Endothelial cell of umbilical vein (primary cell): Measurements from ENCODE around the gene CCDC120. TPM values are rescaled to one million over a fixed set of nuclear protein-coding genes. Genes with fewer than 3 reads are reported as not detected.

Experiments
- BruUV-seq: library from RNA; stranded (reverse); fragments of 400-500 nt; replicated peaks from 2 replicates; lab custom pipeline; 2021; lab: Mats Ljungman, UMichigan
- CTCF ChIA-PET: fragments of 300-600, 350-600 bp; sonication (Branson Sonifier 250); formaldehyde crosslinking; loops from one replicate; lab custom pipeline; 2021; ENCODE audit warnings: antibody characterized with exemption, inconsistent platforms; lab: Charles Lee
- POLR2A ChIA-PET: fragments of 300-600, 350-600 bp; sonication (Branson Sonifier 250); formaldehyde crosslinking; loops from one replicate; lab custom pipeline; 2021; ENCODE audit warnings: antibody characterized with exemption, inconsistent platforms; lab: Charles Lee
- DNase-seq: peaks from one replicate; pipeline ENCODE4 v3.0.0-alpha.2; 2011; ENCODE audit warnings: low read depth, low spot score
- FAIRE-seq: peaks from 2 replicates; lab custom pipeline; 2011; peaks lifted over from hg19 to GRCh38; lab: Jason Lieb, UNC
- H2AFZ ChIP-seq: 2 replicates; pipeline ENCODE4 v1.6.0; 2012; ENCODE audit warnings: low read depth, low read length, control low read depth, inconsistent platforms
- H3K27ac ChIP-seq: 2 replicates; pipeline ENCODE4 v1.5.1; 2011; ENCODE audit warnings: low read depth, mild to moderate bottlenecking, control low read depth, low read length, moderate library complexity; ENCODE audit not compliant: insufficient read depth
- H3K27me3 ChIP-seq, 2 experiments: 2 replicates each; pipeline versions ENCODE4 v1.6.0 to v1.6.1; 2011; ENCODE audit warnings: low read length in 2 of 2, mixed read lengths in 1 of 2; ENCODE audit not compliant: control insufficient read depth in 2 of 2, insufficient read depth in 2 of 2
- H3K36me3 ChIP-seq, 2 experiments: 2 replicates in 1 of 2; 3 replicates in 1 of 2; pipeline ENCODE4 v1.5.1; 2011; ENCODE audit warnings: low read length in 2 of 2, mild to moderate bottlenecking in 1 of 2, moderate library complexity in 1 of 2; ENCODE audit not compliant: control insufficient read depth in 2 of 2, insufficient read depth in 2 of 2; ENCODE audit errors: extremely low read depth in 1 of 2
- H3K4me1 ChIP-seq: 3 replicates; pipeline ENCODE4 v1.5.1; 2011; ENCODE audit warnings: mild to moderate bottlenecking, low read length; ENCODE audit not compliant: control insufficient read depth, insufficient read depth; ENCODE audit errors: extremely low read depth
- H3K4me2 ChIP-seq: 2 replicates; pipeline ENCODE4 v1.6.1; 2011; ENCODE audit warnings: low read length, control low read depth, mixed read lengths; ENCODE audit not compliant: insufficient read depth
- H3K4me3 ChIP-seq, 3 experiments: fragments of 200-600 bp in 1 of 3; sonication (generic), shearing (Covaris generic) in 1 of 3; replicated peaks in 1 of 3; 2 replicates each; pipeline ENCODE4 v1.5.1; 2011 to 2016; ENCODE audit warnings: control low read depth in 3 of 3, low read length in 3 of 3, mild to moderate bottlenecking in 2 of 3, inconsistent platforms in 1 of 3, low read depth in 1 of 3, moderate library complexity in 1 of 3; ENCODE audit not compliant: insufficient read depth in 1 of 3
- H3K79me2 ChIP-seq: 2 replicates; pipeline ENCODE4 v1.6.0; 2012; ENCODE audit warnings: low read length, inconsistent platforms; ENCODE audit not compliant: control insufficient read depth, insufficient read depth
- H3K9ac ChIP-seq: replicated peaks from 2 replicates; pipeline ENCODE3; 2011; ENCODE audit warnings: low read length, control low read depth; ENCODE audit not compliant: insufficient read depth; ENCODE audit errors: extremely low read depth
- H3K9me1 ChIP-seq: replicated peaks from 3 replicates; pipeline ENCODE4 v1.6.0; 2011; ENCODE audit warnings: mild to moderate bottlenecking, low read length; ENCODE audit not compliant: control insufficient read depth, insufficient read depth; ENCODE audit errors: extremely low read depth
- H3K9me3 ChIP-seq: replicated peaks from 2 replicates; pipeline ENCODE4 v1.5.1; 2012; ENCODE audit warnings: low read length, inconsistent platforms; ENCODE audit not compliant: control insufficient read depth, insufficient read depth
- H4K20me1 ChIP-seq: replicated peaks from 2 replicates; pipeline ENCODE3; 2011; ENCODE audit warnings: mild to moderate bottlenecking, low read length; ENCODE audit not compliant: control insufficient read depth, insufficient read depth; ENCODE audit errors: extremely low read depth
- EZH2 ChIP-seq: IDR thresholded peaks from 2 replicates; pipeline ENCODE4 v1.6.1; 2012; ENCODE audit warnings: borderline replicate concordance, low read depth, mild to moderate bottlenecking, moderate library complexity, low read length, inconsistent platforms; ENCODE audit not compliant: severe bottlenecking
- FOS ChIP-seq: IDR thresholded peaks from 2 replicates; pipeline ENCODE4 v1.6.1; 2011; ENCODE audit warnings: mild to moderate bottlenecking, low read length, moderate library complexity, borderline replicate concordance; ENCODE audit not compliant: insufficient read depth
- GATA2 ChIP-seq: IDR thresholded peaks from 2 replicates; pipeline ENCODE4 v1.7.0; 2011; ENCODE audit warnings: low read depth, mild to moderate bottlenecking, moderate library complexity, mixed read lengths, low read length; ENCODE audit not compliant: insufficient read length, insufficient read depth
- JUN ChIP-seq: IDR thresholded peaks from 2 replicates; pipeline ENCODE4 v1.6.1; 2011; ENCODE audit warnings: borderline replicate concordance, low read depth; ENCODE audit not compliant: insufficient read length, insufficient read depth
- MYC ChIP-seq: IDR thresholded peaks from one replicate; pipeline ENCODE4 v1.6.1; 2011; ENCODE audit warnings: mild to moderate bottlenecking, low read depth, low read length
- POLR2A ChIP-seq: IDR thresholded peaks from 2 replicates; pipeline ENCODE4 v1.6.1; 2012; ENCODE audit warnings: low read depth, mild to moderate bottlenecking, control low read depth, low read length
- POLR2AphosphoS5 ChIP-seq: IDR thresholded peaks from 2 replicates; pipeline ENCODE4 v1.6.1; 2012; ENCODE audit warnings: low read depth, mild to moderate bottlenecking, control low read depth, low read length, moderate library complexity; ENCODE audit not compliant: insufficient read depth
- dilution Hi-C: fragments of 300-500 bp; cut with MboI; formaldehyde crosslinking; loops from one replicate; pipeline ENCODE4 v1.15.0; 2019; ENCODE audit warnings: low sequenced_read_pairs; ENCODE audit not compliant: extremely low pct_ligation_motif_present
- intact Hi-C: fragments of 100-400 bp; cut with micrococcal nuclease; formaldehyde crosslinking; loops from one replicate; pipeline ENCODE4 v1.10.0; 2022
- polyA plus RNA-seq, 4 experiments: library from polyadenylated mRNA; depleted of rRNA in 3 of 4; stranded (reverse) in 3 of 4; unstranded in 1 of 4; fragments of >200 nt; gene quantifications; 2 replicates each; pipeline versions ENCODE4 v1.2.1 to v1.2.3, GENCODE V29; 2011 to 2012; ENCODE audit warnings: missing spikeins in 1 of 4
- total RNA-seq: library from RNA; stranded (reverse); gene quantifications from 2 replicates; pipeline ENCODE4 v1.2.3, GENCODE V29; 2021
- TF ChIP-seq, protein P1 (sequence below): IDR thresholded peaks from 2 replicates; pipeline ENCODE4 v1.6.1; 2011; ENCODE audit not compliant: insufficient read depth, insufficient read length
- TF ChIP-seq, protein P2 (sequence below), 2 donors: IDR thresholded peaks; 1 replicate in 1 of 2; 2 replicates in 1 of 2; pipeline ENCODE4 v1.5.1; 2011; ENCODE audit warnings: low read length in 2 of 2, mild to moderate bottlenecking in 2 of 2, moderate library complexity in 2 of 2, control low read depth in 1 of 2, inconsistent platforms in 1 of 2, low read depth in 1 of 2; ENCODE audit not compliant: insufficient read depth in 1 of 2; ENCODE audit errors: extremely low read depth in 1 of 2

The CCDC120 gene
- total and polyA plus RNA-seq, 2 donors (not counting 3 experiments of a cell fraction or from before 2014, with no cell fraction given) = 2.8 to 5.7 TPM

DNA sequence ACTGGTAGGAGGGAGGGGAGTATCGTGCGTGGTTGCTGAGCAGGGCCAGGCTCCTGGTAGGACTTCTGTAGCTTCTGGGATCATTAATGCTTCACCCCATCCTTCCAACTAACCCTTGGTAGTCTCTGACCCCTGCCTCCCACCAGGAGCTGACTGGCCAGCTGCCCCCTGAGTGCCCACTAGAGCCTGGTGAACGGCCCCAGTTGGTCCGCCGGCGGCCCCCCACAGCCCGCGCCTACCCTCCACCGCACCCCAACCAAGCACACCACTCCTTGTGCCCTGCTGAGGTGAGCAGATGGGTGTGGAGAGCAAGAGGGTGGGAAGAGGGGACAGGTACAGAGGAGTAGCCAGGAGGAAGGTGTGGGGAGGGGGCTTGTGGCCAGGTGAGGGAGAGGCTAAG, 4.9 kb downstream of the CCDC120 start:
- peaks cover 0 to 2% of the 10 kb centered on the region in 2 experiments for H3K36me3 ChIP-seq
- no peak overlapping the region for H2AFZ ChIP-seq
- no TSS peak for BruUV-seq
- FAIRE-seq = no peak
- dilution Hi-C loops (no loop called here), intact Hi-C loops (no loop called here)
- H3K9me3 ChIP-seq = no peaks in the 10 kb centered on the region
- no peak overlapping the region for H3K27ac ChIP-seq
- H3K4me1 ChIP-seq = peaks cover 8% of the 10 kb centered on the region
- no peak for DNase-seq
- H3K4me2 ChIP-seq = no peak overlapping the region
- ChIA-PET CTCF (no interaction called here), POLR2A (no interaction called here)
- no peaks in the 10 kb centered on the region for H4K20me1 ChIP-seq
- H3K9me1 ChIP-seq = no peaks in the 10 kb centered on the region
- no peaks in the 10 kb centered on the region for H3K27me3 ChIP-seq
- no peaks in the 10 kb centered on the region for H3K79me2 ChIP-seq
- no peak for TF ChIP-seq GATA2
- no peak for TF ChIP-seq MYC
- TF ChIP-seq POLR2A = no peak
- TF ChIP-seq, protein P1, sequence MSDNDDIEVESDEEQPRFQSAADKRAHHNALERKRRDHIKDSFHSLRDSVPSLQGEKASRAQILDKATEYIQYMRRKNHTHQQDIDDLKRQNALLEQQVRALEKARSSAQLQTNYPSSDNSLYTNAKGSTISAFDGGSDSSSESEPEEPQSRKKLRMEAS = no peak
- no peak for TF ChIP-seq EZH2
- no peak for TF ChIP-seq POLR2AphosphoS5
- no peak for TF ChIP-seq JUN
- TF ChIP-seq, protein P2, sequence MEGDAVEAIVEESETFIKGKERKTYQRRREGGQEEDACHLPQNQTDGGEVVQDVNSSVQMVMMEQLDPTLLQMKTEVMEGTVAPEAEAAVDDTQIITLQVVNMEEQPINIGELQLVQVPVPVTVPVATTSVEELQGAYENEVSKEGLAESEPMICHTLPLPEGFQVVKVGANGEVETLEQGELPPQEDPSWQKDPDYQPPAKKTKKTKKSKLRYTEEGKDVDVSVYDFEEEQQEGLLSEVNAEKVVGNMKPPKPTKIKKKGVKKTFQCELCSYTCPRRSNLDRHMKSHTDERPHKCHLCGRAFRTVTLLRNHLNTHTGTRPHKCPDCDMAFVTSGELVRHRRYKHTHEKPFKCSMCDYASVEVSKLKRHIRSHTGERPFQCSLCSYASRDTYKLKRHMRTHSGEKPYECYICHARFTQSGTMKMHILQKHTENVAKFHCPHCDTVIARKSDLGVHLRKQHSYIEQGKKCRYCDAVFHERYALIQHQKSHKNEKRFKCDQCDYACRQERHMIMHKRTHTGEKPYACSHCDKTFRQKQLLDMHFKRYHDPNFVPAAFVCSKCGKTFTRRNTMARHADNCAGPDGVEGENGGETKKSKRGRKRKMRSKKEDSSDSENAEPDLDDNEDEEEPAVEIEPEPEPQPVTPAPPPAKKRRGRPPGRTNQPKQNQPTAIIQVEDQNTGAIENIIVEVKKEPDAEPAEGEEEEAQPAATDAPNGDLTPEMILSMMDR (IDR thresholded peaks at IDR 0.05; ENCODE audit: extremely low read depth in 1 of 2, insufficient read depth in 1 of 2, low read depth in 1 of 2, low read length in 2 of 2) = no peak
- no peak for TF ChIP-seq FOS
- no peak overlapping the region for H3K9ac ChIP-seq
- H3K4me3 ChIP-seq = no peak overlapping the region
